Left ventricle myocardium inferior (tissue), 1 donor: ENCODE measurements around the gene GCNT2. TPM values are rescaled to one million over a fixed set of nuclear protein-coding genes. Genes with fewer than 3 reads are reported as not detected.

ENCODE experiments used
- DNase-seq: peaks from one replicate; pipeline ENCODE4 v3.0.0-alpha.2; 2020
- H3K27ac ChIP-seq: fragments of 200-600 bp; replicated peaks from 2 replicates; pipeline ENCODE4 v1.8.0; 2021
- H3K27me3 ChIP-seq: fragments of 200-600 bp; 2 replicates; pipeline ENCODE4 v1.8.0; 2021; ENCODE audit warnings: low read depth
- H3K36me3 ChIP-seq: fragments of 200-600 bp; 2 replicates; pipeline ENCODE4 v1.8.0; 2021
- H3K4me1 ChIP-seq: fragments of 200-600 bp; 2 replicates; pipeline ENCODE4 v1.8.0; 2021
- H3K4me3 ChIP-seq: fragments of 200-600 bp; 2 replicates; pipeline ENCODE4 v1.8.0; 2021; ENCODE audit warnings: mild to moderate bottlenecking, moderate library complexity
- H3K9me3 ChIP-seq: fragments of 200-600 bp; replicated peaks from 2 replicates; pipeline ENCODE4 v1.8.0; 2021
- intact Hi-C: fragments of 100-400 bp; cut with micrococcal nuclease; formaldehyde crosslinking; loops from one replicate; pipeline ENCODE4 v1.11.0; 2022
- total RNA-seq: library from RNA; stranded (reverse); fragmentation: NEBNext Ultra II Directional; extraction: Animal tissue kit (Norgen Biotek cat#: 25700); gene quantifications from one replicate; pipeline ENCODE4 v1.2.1, GENCODE V29; 2021
- TF ChIP-seq, protein P1 (sequence below): fragments of 200-600 bp; IDR thresholded peaks from 2 replicates; pipeline ENCODE4 v1.8.0; 2021; ENCODE audit warnings: antibody characterized with exemption, mild to moderate bottlenecking, borderline replicate concordance
- donor health status: DM: no; HTN: yes; CAD: no; lungs with severe emphysema.

GCNT2 gene
- total RNA-seq, 1 donor from 2014 or later = 49.0 TPM

DNA sequence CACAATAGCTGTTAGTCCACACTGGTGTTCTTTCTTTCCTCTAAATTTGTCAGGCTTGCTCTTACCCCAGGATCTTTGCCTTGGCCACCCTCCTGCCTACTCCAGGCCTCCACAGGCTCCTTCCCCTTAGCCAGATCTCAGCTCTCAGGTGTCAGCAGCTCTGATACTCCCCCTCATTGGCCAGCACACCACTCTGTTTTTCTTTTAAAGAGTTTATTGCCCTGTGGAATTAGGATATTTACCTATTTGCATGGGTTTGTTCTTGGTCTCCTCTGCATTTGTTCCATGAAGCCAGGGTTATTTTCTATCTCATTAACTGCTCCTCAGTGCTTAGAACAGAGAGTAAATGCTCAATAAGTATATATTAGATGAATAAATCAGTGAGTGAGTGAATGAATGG lies 36.8 kb downstream of the GCNT2 start:
- no peak for DNase-seq
- H3K36me3 ChIP-seq = no peaks in the 10 kb centered on the region
- H3K9me3 ChIP-seq = no peaks in the 10 kb centered on the region
- H3K27ac ChIP-seq = peak overlapping the region; percentile 56
- H3K27me3 ChIP-seq = peaks cover 7% of the 10 kb centered on the region
- TF ChIP-seq, protein P1, sequence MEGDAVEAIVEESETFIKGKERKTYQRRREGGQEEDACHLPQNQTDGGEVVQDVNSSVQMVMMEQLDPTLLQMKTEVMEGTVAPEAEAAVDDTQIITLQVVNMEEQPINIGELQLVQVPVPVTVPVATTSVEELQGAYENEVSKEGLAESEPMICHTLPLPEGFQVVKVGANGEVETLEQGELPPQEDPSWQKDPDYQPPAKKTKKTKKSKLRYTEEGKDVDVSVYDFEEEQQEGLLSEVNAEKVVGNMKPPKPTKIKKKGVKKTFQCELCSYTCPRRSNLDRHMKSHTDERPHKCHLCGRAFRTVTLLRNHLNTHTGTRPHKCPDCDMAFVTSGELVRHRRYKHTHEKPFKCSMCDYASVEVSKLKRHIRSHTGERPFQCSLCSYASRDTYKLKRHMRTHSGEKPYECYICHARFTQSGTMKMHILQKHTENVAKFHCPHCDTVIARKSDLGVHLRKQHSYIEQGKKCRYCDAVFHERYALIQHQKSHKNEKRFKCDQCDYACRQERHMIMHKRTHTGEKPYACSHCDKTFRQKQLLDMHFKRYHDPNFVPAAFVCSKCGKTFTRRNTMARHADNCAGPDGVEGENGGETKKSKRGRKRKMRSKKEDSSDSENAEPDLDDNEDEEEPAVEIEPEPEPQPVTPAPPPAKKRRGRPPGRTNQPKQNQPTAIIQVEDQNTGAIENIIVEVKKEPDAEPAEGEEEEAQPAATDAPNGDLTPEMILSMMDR = no peak
- H3K4me3 ChIP-seq = no peak overlapping the region
- H3K4me1 ChIP-seq = peaks cover 57% of the 10 kb centered on the region
- intact Hi-C loops = no loop called here

DNA sequence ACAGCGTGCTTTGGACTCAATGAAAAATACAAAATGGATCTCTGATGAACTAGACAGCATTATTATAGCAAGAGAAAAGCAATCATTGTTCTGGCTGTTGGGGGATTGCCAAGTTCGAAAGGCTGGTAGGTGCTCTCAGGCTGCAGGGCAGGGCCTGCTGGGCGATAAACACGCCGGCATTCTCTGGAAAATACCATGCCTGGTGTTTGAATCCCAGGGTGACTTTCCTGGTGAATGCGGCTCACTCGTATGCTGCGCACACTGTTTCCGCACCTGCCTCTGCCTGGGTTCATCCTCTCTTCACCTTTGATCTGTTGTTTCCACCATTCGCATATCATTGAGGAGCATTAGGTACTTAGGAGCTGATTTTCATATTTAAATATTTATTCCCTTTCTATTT lies 37.4 kb downstream of the GCNT2 start:
- H3K9me3 ChIP-seq = no peaks in the 10 kb centered on the region
- no peak for DNase-seq
- H3K36me3 ChIP-seq = no peaks in the 10 kb centered on the region
- peaks cover 7% of the 10 kb centered on the region for H3K27me3 ChIP-seq
- peak overlapping the region; percentile 56 for H3K27ac ChIP-seq
- intact Hi-C loops = no loop called here
- H3K4me1 ChIP-seq = peaks cover 56% of the 10 kb centered on the region
- TF ChIP-seq, protein P1 = no peak
- no peak overlapping the region for H3K4me3 ChIP-seq

DNA sequence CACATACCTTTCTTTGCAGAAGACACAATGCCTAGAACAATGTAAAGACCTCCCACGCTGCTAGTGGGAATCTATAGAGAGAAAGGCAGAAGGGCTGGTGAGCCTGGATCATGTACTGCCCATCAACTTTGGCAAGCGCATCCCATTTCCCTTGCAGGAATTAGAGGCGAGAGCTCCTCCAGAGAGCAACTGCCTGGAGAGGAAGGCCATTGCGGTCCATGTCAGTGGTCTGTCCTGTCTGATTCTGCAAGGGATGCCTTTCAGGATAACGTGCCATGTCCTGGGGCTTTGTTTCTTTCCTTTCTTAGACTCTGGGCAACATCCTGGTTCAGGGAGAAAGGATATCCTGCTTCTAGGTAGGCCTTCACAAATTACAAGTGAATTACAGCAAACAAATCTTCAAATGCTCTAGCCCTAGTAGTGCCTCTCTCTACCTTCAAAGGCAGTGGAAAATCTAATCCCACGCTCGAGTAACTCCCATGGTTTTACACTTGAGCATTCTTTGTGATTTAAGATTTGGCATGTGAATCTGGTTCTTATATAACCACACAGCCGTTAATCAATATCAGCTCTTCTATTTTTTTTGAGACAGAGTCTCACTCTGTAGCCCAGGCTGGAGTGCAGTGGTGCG lies 38.5 kb downstream of the GCNT2 start:
- peak overlapping the region; percentile 56 for H3K27ac ChIP-seq
- TF ChIP-seq, protein P1 = no peak
- no peak overlapping the region for H3K4me3 ChIP-seq
- no peaks in the 10 kb centered on the region for H3K36me3 ChIP-seq
- DNase-seq = no peak
- H3K27me3 ChIP-seq = peaks cover 7% of the 10 kb centered on the region
- intact Hi-C loops = no loop called here
- no peaks in the 10 kb centered on the region for H3K9me3 ChIP-seq
- peaks cover 46% of the 10 kb centered on the region for H3K4me1 ChIP-seq

DNA sequence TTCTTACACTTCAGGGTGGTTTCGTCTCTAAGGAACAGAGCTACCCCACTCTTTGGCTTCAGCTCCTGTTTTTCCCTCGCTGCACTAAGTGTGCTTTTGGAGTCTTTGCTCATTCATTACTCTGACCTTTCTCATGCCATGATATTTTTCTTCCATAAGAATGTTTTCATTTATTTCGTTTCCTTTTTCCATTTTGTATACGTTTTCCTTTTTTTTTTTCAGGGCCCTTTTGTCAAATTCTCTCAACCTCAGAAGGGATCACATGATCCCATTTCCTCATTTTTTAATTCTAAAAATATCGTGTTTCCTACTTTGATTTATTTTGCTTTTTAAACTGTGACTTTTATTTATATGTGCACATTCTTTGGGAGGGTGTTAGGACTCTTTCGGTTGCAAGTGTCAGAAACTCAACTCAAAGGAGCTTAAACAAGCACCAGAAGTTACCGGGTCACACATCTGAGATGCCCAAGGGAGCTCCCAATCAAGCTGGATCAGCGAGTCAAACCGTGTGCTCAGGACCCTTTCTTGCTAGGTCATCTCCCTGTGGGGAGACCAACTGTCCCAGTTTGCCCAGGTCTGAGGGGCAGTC lies 40.6 kb downstream of the GCNT2 start:
- Histone ChIP-seq H3K27ac (no peak overlapping the region), H3K36me3 (no peaks in the 10 kb centered on the region), H3K27me3 (peaks cover 7% of the 10 kb centered on the region), H3K4me1 (peaks cover 39% of the 10 kb centered on the region), H3K4me3 (no peak overlapping the region), H3K9me3 (no peaks in the 10 kb centered on the region)
- intact Hi-C loops = no loop called here
- no peak for DNase-seq
- TF ChIP-seq, protein P1 = no peak

DNA sequence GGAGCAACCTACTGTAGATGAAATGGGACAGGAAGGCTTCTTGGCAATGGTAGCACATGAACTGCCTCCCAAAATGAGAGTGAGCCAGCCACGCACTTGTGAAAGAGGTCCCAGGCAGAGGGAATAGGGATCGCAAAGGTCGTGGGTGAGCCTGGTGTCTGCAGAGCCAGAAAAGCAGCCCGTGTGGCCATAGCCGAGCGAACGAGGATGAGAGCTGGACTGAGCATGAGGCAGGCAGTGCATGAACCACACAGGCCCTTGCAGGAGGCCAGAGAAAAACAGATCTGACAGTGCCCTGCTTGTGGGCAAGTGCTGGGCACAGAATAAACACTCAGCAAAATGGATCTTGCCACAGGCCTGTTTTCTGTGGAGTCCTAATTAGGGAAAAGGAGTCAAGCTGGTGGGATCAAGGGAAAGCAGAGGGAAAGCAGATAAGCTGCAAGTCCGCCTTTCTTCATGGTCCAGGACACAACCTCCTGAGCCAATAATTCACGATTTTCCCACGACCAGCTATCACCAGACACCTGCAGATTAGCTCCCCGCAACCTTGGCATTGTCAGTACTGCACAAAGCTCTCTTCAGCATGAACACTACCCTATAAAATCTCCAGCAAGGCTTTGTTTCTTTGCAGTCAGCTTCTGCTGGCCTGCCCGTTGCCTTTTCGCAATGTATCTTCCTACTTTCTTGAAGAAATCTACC lies 44.0 kb downstream of the GCNT2 start:
- DNase-seq = no peak
- TF ChIP-seq, protein P1 = no peak
- H3K27me3 ChIP-seq = no peaks in the 10 kb centered on the region
- intact Hi-C loops = no loop called here
- H3K27ac ChIP-seq = peak overlapping the region; percentile 12
- H3K36me3 ChIP-seq = no peaks in the 10 kb centered on the region
- no peak overlapping the region for H3K4me3 ChIP-seq
- H3K4me1 ChIP-seq = peaks cover 14% of the 10 kb centered on the region
- no peaks in the 10 kb centered on the region for H3K9me3 ChIP-seq
